Loucy (cell line): ENCODE measurements around the gene FUT7.

Experiments used
- H2AFZ ChIP-seq: fragments of 200-600 bp; sonication (generic); 2 replicates; pipeline ENCODE4 v1.6.0; 2016; ENCODE audit warnings: antibody characterized with exemption, mild to moderate bottlenecking, low read length, moderate library complexity
- H3F3A ChIP-seq: fragments of 200-600 bp; 2 replicates; pipeline ENCODE4 v1.6.0; 2016; ENCODE audit warnings: antibody characterized with exemption, low read depth, mild to moderate bottlenecking
- H3K27me3 ChIP-seq: fragments of 200-600 bp; sonication (generic); 2 replicates; pipeline ENCODE4 v1.6.1; 2014; ENCODE audit warnings: low read length, mild to moderate bottlenecking; ENCODE audit not compliant: insufficient read depth, poor library complexity, severe bottlenecking
- H3K36me3 ChIP-seq: fragments of 200-600 bp; sonication (generic); 2 replicates; pipeline ENCODE4 v1.6.1; 2016; ENCODE audit warnings: low read length; ENCODE audit not compliant: insufficient read depth
- H3K4me1 ChIP-seq: fragments of 200-600 bp; sonication (generic); 2 replicates; pipeline ENCODE4 v1.5.1; 2014; ENCODE audit warnings: low read length, mild to moderate bottlenecking; ENCODE audit not compliant: insufficient read depth, poor library complexity, severe bottlenecking
- H3K4me2 ChIP-seq: fragments of 200-600 bp; sonication (generic); 2 replicates; pipeline ENCODE4 v1.6.0; 2014; ENCODE audit warnings: antibody characterized with exemption, low read length, low read depth, mild to moderate bottlenecking; ENCODE audit not compliant: poor library complexity, severe bottlenecking
- H3K4me3 ChIP-seq: fragments of 200-600 bp; sonication (generic); 2 replicates; pipeline ENCODE4 v1.5.1; 2014; ENCODE audit warnings: low read length, mild to moderate bottlenecking, mixed read lengths; ENCODE audit not compliant: poor library complexity, severe bottlenecking
- H3K79me2 ChIP-seq: fragments of 200-600 bp; sonication (generic); 2 replicates; pipeline ENCODE4 v1.6.1; 2014; ENCODE audit warnings: low read length; ENCODE audit not compliant: insufficient read depth
- H3K9ac ChIP-seq: fragments of 200-600 bp; sonication (generic); 2 replicates; pipeline ENCODE4 v1.6.0; 2014; ENCODE audit warnings: mild to moderate bottlenecking, low read depth, low read length, moderate library complexity; ENCODE audit not compliant: poor library complexity, severe bottlenecking
- H3K9me2 ChIP-seq: fragments of 200-600 bp; sonication (generic); replicated peaks from 2 replicates; pipeline ENCODE4 v1.6.1; 2016; ENCODE audit warnings: low read depth, low read length, mixed read lengths
- H3K9me3 ChIP-seq: fragments of 200-600 bp; sonication (generic); 2 replicates; pipeline ENCODE4 v1.6.1; 2014; ENCODE audit warnings: mild to moderate bottlenecking, antibody characterized with exemption, low read length, low read depth; ENCODE audit not compliant: insufficient read depth
- H4K20me1 ChIP-seq: fragments of 200-600 bp; sonication (generic); 2 replicates; pipeline ENCODE4 v1.6.0; 2014; ENCODE audit warnings: antibody characterized with exemption, low read length, mild to moderate bottlenecking; ENCODE audit not compliant: insufficient read depth, poor library complexity, severe bottlenecking
- EZH2phosphoT487 ChIP-seq: fragments of 200-600 bp; IDR thresholded peaks from 2 replicates; pipeline ENCODE4 v1.6.1; 2018; ENCODE audit warnings: antibody characterized with exemption, mild to moderate bottlenecking, moderate library complexity, borderline replicate concordance
- TF ChIP-seq, protein P1 (sequence below): fragments of 200-600 bp; sonication (generic); conservative IDR thresholded peaks from 2 replicates; pipeline ENCODE4 v1.5.1; 2014; ENCODE audit warnings: mild to moderate bottlenecking, antibody characterized with exemption, low read length

The FUT7 gene

DNA sequence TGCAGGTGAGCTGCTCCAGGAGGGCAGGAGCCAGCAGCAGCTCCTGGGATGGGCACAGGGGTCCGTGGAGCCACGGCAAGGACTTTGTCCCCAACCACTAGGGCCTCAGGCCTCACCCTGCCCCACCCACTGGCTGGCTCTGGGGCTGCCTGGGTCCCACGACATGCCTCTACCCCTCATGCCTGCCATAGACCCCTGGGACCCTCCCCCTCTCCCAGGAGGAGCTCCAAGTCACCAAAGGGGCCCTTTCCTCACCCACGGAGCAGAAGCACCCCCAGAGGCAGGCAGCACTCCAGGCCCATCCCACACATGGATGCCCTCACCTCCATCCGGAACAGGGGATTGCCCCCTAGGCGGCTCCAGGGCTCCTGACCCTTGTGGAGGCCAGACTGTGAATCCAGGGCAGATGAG lies 10.3 kb downstream of the FUT7 start:
- peaks cover 4% of the 10 kb centered on the region for H3K4me1 ChIP-seq
- H3K79me2 ChIP-seq: no peaks in the 10 kb centered on the region; the same call in 1 of the 2 replicates
- H2AFZ ChIP-seq: no peak overlapping the region
- H3K4me3 ChIP-seq: no peak overlapping the region
- H3K4me2 ChIP-seq: no peak overlapping the region
- no peaks in the 10 kb centered on the region for H3K9me2 ChIP-seq
- no peaks in the 10 kb centered on the region for H3F3A ChIP-seq
- H3K9me3 ChIP-seq: no peaks in the 10 kb centered on the region
- TF ChIP-seq EZH2phosphoT487: no peak
- TF ChIP-seq, protein P1, sequence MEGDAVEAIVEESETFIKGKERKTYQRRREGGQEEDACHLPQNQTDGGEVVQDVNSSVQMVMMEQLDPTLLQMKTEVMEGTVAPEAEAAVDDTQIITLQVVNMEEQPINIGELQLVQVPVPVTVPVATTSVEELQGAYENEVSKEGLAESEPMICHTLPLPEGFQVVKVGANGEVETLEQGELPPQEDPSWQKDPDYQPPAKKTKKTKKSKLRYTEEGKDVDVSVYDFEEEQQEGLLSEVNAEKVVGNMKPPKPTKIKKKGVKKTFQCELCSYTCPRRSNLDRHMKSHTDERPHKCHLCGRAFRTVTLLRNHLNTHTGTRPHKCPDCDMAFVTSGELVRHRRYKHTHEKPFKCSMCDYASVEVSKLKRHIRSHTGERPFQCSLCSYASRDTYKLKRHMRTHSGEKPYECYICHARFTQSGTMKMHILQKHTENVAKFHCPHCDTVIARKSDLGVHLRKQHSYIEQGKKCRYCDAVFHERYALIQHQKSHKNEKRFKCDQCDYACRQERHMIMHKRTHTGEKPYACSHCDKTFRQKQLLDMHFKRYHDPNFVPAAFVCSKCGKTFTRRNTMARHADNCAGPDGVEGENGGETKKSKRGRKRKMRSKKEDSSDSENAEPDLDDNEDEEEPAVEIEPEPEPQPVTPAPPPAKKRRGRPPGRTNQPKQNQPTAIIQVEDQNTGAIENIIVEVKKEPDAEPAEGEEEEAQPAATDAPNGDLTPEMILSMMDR: no peak
- peaks cover 4% of the 10 kb centered on the region for H4K20me1 ChIP-seq
- no peak overlapping the region for H3K9ac ChIP-seq
- no peaks in the 10 kb centered on the region for H3K36me3 ChIP-seq
- no peaks in the 10 kb centered on the region for H3K27me3 ChIP-seq

DNA sequence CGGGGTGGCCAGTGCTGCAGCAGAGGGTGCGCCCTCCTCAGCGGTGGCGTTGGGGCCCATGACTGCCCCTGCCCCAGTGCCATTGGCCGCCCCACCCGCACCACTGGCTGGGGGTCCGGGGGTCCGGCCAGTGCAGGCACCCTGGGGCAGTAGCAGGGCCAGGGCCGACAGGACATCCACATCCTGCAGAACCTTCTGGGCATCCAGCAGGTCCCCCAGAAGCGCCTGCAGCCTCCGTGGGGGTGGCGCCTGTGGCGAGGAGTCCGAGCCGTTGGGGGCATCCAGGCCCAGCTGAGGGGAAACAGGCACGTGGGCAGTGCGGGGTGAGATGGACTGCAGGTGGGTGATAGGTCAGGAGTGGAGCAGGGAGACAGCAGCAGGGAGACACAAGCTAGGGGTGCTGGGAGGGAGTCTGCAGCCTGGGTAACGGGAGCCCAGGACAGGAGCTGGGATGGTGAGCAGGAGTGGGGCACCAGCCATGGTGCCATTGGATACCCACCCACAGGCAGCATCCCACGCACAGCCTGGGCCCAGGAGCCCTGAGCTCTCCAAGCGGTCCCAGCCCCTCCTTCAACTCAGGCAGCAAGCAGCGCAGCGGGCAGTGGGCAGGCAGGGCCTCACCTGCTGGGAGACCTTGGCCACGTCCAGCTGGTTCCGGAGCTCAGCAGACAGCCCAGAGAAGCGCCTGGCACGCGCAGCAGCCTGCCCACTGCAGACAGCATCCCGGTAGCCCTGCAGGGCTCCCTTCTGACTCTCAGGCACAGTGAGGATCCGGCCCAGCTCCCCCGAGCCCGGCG lies 10.9 kb downstream of the FUT7 start:
- TF ChIP-seq EZH2phosphoT487: no peak
- TF ChIP-seq, protein P1: no peak
- Histone ChIP-seq H3K79me2 (no peaks in the 10 kb centered on the region), H3K4me1 (no peaks in the 10 kb centered on the region), H4K20me1 (peaks cover 4% of the 10 kb centered on the region), H3K4me3 (no peak overlapping the region), H3K9ac (no peak overlapping the region), H3F3A (no peaks in the 10 kb centered on the region), H3K9me2 (no peaks in the 10 kb centered on the region), H3K36me3 (no peaks in the 10 kb centered on the region), H3K27me3 (no peaks in the 10 kb centered on the region), H3K4me2 (no peak overlapping the region), H3K9me3 (no peaks in the 10 kb centered on the region), H2AFZ (no peak overlapping the region)

DNA sequence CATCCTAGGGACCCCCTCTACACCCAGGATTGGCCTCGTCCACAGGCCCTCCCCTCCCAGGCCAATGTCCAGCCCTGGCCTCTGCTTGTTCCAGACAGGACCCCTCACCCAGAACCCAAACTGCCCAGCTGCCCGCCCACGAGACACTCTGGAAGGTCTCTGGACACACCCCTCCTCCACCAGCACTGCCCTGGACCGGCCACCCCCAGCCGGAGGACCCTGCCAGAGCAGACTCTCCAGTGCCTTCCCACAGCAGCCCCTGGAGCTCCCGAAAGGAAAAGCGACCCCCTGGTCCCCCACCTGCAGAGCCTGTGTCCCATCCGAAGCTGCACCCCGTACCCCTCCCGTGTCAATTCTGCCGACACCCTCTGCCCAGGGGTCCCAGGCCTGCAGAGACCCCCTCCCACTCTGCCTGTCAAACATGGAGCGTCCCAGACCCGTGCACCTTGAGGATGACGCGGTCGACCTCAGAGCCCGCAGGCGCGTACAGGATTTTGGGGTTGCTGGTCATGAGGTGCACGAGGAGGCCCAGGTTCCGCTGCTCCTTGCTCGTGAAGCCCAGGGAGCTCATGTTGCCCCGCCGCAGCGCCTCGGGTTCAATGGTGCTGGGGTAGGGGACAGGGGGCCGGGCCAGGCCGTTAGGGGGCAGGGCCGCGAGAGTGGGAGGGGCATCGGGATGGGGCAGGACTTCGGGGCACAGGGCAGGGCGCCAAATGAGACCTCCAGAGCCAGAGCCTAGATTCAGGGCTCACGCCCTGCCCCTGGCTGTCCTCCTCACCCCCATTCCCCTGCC lies 11.8 kb downstream of the FUT7 start:
- no peaks in the 10 kb centered on the region for H3K4me1 ChIP-seq
- H3K79me2 ChIP-seq: no peaks in the 10 kb centered on the region
- no peaks in the 10 kb centered on the region for H3F3A ChIP-seq
- H3K27me3 ChIP-seq: no peaks in the 10 kb centered on the region
- no peak overlapping the region for H3K9ac ChIP-seq
- no peak overlapping the region for H3K4me3 ChIP-seq
- no peak overlapping the region for H3K4me2 ChIP-seq
- H3K9me3 ChIP-seq: no peaks in the 10 kb centered on the region
- TF ChIP-seq EZH2phosphoT487: no peak
- TF ChIP-seq, protein P1: no peak
- no peaks in the 10 kb centered on the region; the same call in 1 of the 2 replicates for H3K36me3 ChIP-seq
- no peaks in the 10 kb centered on the region for H3K9me2 ChIP-seq
- H4K20me1 ChIP-seq: peaks cover 4% of the 10 kb centered on the region
- no peak overlapping the region for H2AFZ ChIP-seq
